Karpas-422 (cell line): ENCODE measurements around the gene CHD1L. TPM values are rescaled to one million over a fixed set of nuclear protein-coding genes. Genes with fewer than 3 reads are reported as not detected.

ENCODE experiments used
- DNase-seq: peaks from one replicate; pipeline ENCODE4 v3.0.0-alpha.2; 2015
- H2AFZ ChIP-seq: fragments of 200-600 bp; sonication (generic); 2 replicates; pipeline ENCODE4 v1.6.1; 2014; ENCODE audit warnings: antibody characterized with exemption, low read length, mixed read lengths
- H3K27ac ChIP-seq: fragments of 200-600 bp; sonication (generic); 2 replicates; pipeline ENCODE4 v1.5.1; 2014; ENCODE audit warnings: mild to moderate bottlenecking, low read length, moderate library complexity
- H3K27me3 ChIP-seq: fragments of 200-600 bp; sonication (generic); 2 replicates; pipeline ENCODE4 v1.6.1; 2014; ENCODE audit warnings: low read length, mixed read lengths
- H3K36me3 ChIP-seq: fragments of 200-600 bp; sonication (generic); 2 replicates; pipeline ENCODE4 v1.6.1; 2014; ENCODE audit warnings: low read length, mixed read lengths; ENCODE audit not compliant: insufficient read depth
- H3K4me1 ChIP-seq: fragments of 200-600 bp; sonication (generic); 2 replicates; pipeline ENCODE4 v1.6.1; 2014; ENCODE audit warnings: mild to moderate bottlenecking, low read length, mixed read lengths
- H3K4me2 ChIP-seq: fragments of 200-600 bp; sonication (generic); 2 replicates; pipeline ENCODE4 v1.6.1; 2014; ENCODE audit warnings: low read length, low read depth, mild to moderate bottlenecking; ENCODE audit not compliant: poor library complexity, severe bottlenecking
- H3K4me3 ChIP-seq: fragments of 200-600 bp; sonication (generic); 2 replicates; pipeline ENCODE4 v1.5.1; 2014; ENCODE audit warnings: mild to moderate bottlenecking, antibody characterized with exemption, low read length, mixed read lengths
- H3K79me2 ChIP-seq: fragments of 200-600 bp; sonication (generic); 2 replicates; pipeline ENCODE4 v1.6.1; 2014; ENCODE audit warnings: mild to moderate bottlenecking, low read length, mixed read lengths
- H3K9ac ChIP-seq: fragments of 200-600 bp; sonication (generic); 2 replicates; pipeline ENCODE4 v1.6.0; 2014; ENCODE audit warnings: low read length
- H3K9me2 ChIP-seq: fragments of 200-600 bp; sonication (generic), shearing (Covaris generic); replicated peaks from 2 replicates; pipeline ENCODE4 v1.6.0; 2014; ENCODE audit warnings: mild to moderate bottlenecking, low read length, moderate library complexity; ENCODE audit not compliant: insufficient read depth
- H3K9me3 ChIP-seq: fragments of 300-700, 200-600 bp; sonication (generic); 2 replicates; pipeline ENCODE4 v1.6.1; 2014; ENCODE audit warnings: low read length, mixed read lengths
- H4K20me1 ChIP-seq: fragments of 200-600 bp; sonication (generic); 2 replicates; pipeline ENCODE4 v1.6.1; 2014; ENCODE audit warnings: mild to moderate bottlenecking, antibody characterized with exemption, low read length, low read depth; ENCODE audit not compliant: insufficient read depth
- total RNA-seq: library from RNA; depleted of rRNA; stranded (reverse); fragments of >200 nt; shearing (Covaris generic); gene quantifications from 2 replicates; pipeline ENCODE4 v1.2.3, GENCODE V29; 2014; ENCODE audit warnings: low replicate concordance

CHD1L gene
- total RNA-seq, 1 experiment from 2014 or later = 40.1 TPM

GRCh38 chr1:147245129-147245528, 2.6 kb downstream of the CHD1L start:
- Histone ChIP-seq H4K20me1 (peaks cover 5% of the 10 kb centered on the region; the same call in 1 of the 2 replicates), H3K4me2 (peak overlapping the region; percentile 87), H3K9me3 (no peaks in the 10 kb centered on the region), H2AFZ (no peak overlapping the region), H3K4me3 (peak overlapping the region; percentile 79; the same call in 1 of the 2 replicates), H3K27me3 (no peaks in the 10 kb centered on the region), H3K9ac (no peak overlapping the region), H3K79me2 (peaks cover 72% of the 10 kb centered on the region), H3K36me3 (peaks cover 14% of the 10 kb centered on the region), H3K27ac (no peak overlapping the region), H3K4me1 (peaks cover 41% of the 10 kb centered on the region), H3K9me2 (no peaks in the 10 kb centered on the region)
- no peak for DNase-seq

- Histone ChIP-seq H3K9ac (no peak overlapping the region), H3K4me3 (no peak overlapping the region), H3K79me2 (peaks cover 77% of the 10 kb centered on the region), H3K27ac (no peak overlapping the region), H3K4me1 (peaks cover 41% of the 10 kb centered on the region), H3K9me3 (no peaks in the 10 kb centered on the region), H3K9me2 (no peaks in the 10 kb centered on the region), H3K27me3 (no peaks in the 10 kb centered on the region), H4K20me1 (peaks cover 8% of the 10 kb centered on the region; the same call in 1 of the 2 replicates), H3K36me3 (peaks cover 14% of the 10 kb centered on the region), H2AFZ (no peak overlapping the region), H3K4me2 (peak overlapping the region; percentile 87)
- DNase-seq = no peak
Observed at GRCh38 chr1:147245586-147246021, 3.1 kb downstream of the CHD1L start.

- Histone ChIP-seq H3K4me3 (no peak overlapping the region), H3K9me2 (no peaks in the 10 kb centered on the region), H3K79me2 (peaks cover 82% of the 10 kb centered on the region), H2AFZ (no peak overlapping the region), H3K9ac (no peak overlapping the region), H4K20me1 (peaks cover 8% of the 10 kb centered on the region; the same call in 1 of the 2 replicates), H3K4me2 (peak overlapping the region; percentile 17), H3K9me3 (no peaks in the 10 kb centered on the region), H3K27me3 (no peaks in the 10 kb centered on the region), H3K27ac (no peak overlapping the region), H3K4me1 (peaks cover 41% of the 10 kb centered on the region), H3K36me3 (peaks cover 14% of the 10 kb centered on the region)
- no peak for DNase-seq
Observed at GRCh38 chr1:147246044-147246690, 3.7 kb downstream of the CHD1L start.

- Histone ChIP-seq H3K27ac (no peak overlapping the region), H3K4me1 (peaks cover 35% of the 10 kb centered on the region), H3K4me2 (peak overlapping the region; percentile 17), H3K79me2 (peaks cover 91% of the 10 kb centered on the region), H3K27me3 (no peaks in the 10 kb centered on the region), H3K9ac (no peak overlapping the region), H3K9me2 (no peaks in the 10 kb centered on the region), H4K20me1 (peaks cover 9% of the 10 kb centered on the region; the same call in 1 of the 2 replicates), H2AFZ (no peak overlapping the region), H3K4me3 (no peak overlapping the region), H3K36me3 (peaks cover 16% of the 10 kb centered on the region), H3K9me3 (no peaks in the 10 kb centered on the region)
- peak; percentile 67 for DNase-seq
Observed at GRCh38 chr1:147246910-147247655, 4.6 kb downstream of the CHD1L start.

- Histone ChIP-seq H3K36me3 (peaks cover 22% of the 10 kb centered on the region), H3K79me2 (peaks cover 98% of the 10 kb centered on the region), H3K27me3 (no peaks in the 10 kb centered on the region), H3K27ac (no peak overlapping the region), H3K9ac (no peak overlapping the region), H3K4me2 (peak overlapping the region; percentile 17), H3K4me3 (no peak overlapping the region), H2AFZ (no peak overlapping the region), H4K20me1 (peaks cover 15% of the 10 kb centered on the region; the same call in 1 of the 2 replicates), H3K9me3 (no peaks in the 10 kb centered on the region), H3K9me2 (no peaks in the 10 kb centered on the region), H3K4me1 (peaks cover 32% of the 10 kb centered on the region)
- no peak for DNase-seq
Observed at GRCh38 chr1:147247656-147248238, 5.3 kb downstream of the CHD1L start.

- no peak overlapping the region for H2AFZ ChIP-seq
- peaks cover 15% of the 10 kb centered on the region; the same call in 1 of the 2 replicates for H4K20me1 ChIP-seq
- H3K4me2 ChIP-seq = no peak overlapping the region
- peaks cover 34% of the 10 kb centered on the region for H3K36me3 ChIP-seq
- H3K27me3 ChIP-seq = no peaks in the 10 kb centered on the region
- H3K4me1 ChIP-seq = peaks cover under 1% of the 10 kb centered on the region
- H3K27ac ChIP-seq = no peak overlapping the region
- H3K79me2 ChIP-seq = peaks cover 100% of the 10 kb centered on the region
- no peak for DNase-seq
- H3K9ac ChIP-seq = no peak overlapping the region
- H3K4me3 ChIP-seq = no peak overlapping the region
- H3K9me2 ChIP-seq = no peaks in the 10 kb centered on the region
- H3K9me3 ChIP-seq = no peaks in the 10 kb centered on the region
Observed at GRCh38 chr1:147252540-147252939, 10.1 kb downstream of the CHD1L start.

GRCh38 chr1:147260956-147261355, 18.5 kb downstream of the CHD1L start:
- H3K36me3 ChIP-seq = peaks cover 54% of the 10 kb centered on the region
- H3K4me3 ChIP-seq = no peak overlapping the region
- H4K20me1 ChIP-seq = no peaks in the 10 kb centered on the region
- no peak for DNase-seq
- no peaks in the 10 kb centered on the region for H3K9me2 ChIP-seq
- H3K4me1 ChIP-seq = no peaks in the 10 kb centered on the region
- no peaks in the 10 kb centered on the region for H3K9me3 ChIP-seq
- no peak overlapping the region for H2AFZ ChIP-seq
- no peak overlapping the region for H3K27ac ChIP-seq
- H3K9ac ChIP-seq = no peak overlapping the region
- H3K79me2 ChIP-seq = peaks cover 51% of the 10 kb centered on the region
- no peaks in the 10 kb centered on the region for H3K27me3 ChIP-seq
- no peak overlapping the region for H3K4me2 ChIP-seq

DNA sequence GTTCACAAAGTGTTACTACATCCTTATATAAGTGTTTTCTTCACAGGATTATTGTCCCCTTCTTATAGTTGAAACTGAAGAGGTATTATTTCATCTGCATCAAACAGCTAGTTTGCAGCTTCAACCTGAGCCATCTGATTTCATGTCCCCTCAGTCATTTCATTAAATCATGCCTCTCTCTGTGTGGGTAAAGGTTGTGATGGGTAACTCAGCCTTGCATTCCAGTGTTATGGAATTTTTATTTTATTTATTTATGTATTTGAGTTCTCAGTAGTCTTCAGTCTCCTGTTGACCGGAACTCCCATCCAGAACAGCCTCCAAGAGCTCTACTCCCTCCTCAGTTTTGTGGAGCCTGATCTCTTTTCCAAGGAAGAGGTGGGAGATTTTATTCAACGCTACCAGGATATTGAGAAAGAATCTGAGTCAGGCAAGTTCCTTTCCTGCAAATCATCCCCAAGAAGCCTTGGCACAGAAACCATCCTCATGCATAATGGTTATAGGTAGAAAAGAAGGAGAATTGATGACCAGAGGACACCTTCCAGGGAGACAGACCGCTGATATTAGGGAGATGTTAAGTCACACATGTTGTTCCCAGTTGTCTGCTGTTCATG, 21.8 kb downstream of the CHD1L start:
- Histone ChIP-seq H3K4me1 (no peaks in the 10 kb centered on the region), H3K9me2 (no peaks in the 10 kb centered on the region)

More for the DNA sequence above, 21.8 kb downstream of the CHD1L start:
- no peaks in the 10 kb centered on the region for H4K20me1 ChIP-seq
- no peak overlapping the region for H3K4me2 ChIP-seq
- H3K36me3 ChIP-seq = peaks cover 55% of the 10 kb centered on the region; the same call in 1 of the 2 replicates
- H3K79me2 ChIP-seq = peaks cover 20% of the 10 kb centered on the region
- H3K4me3 ChIP-seq = no peak overlapping the region
- no peak overlapping the region for H2AFZ ChIP-seq
- no peaks in the 10 kb centered on the region for H3K9me3 ChIP-seq
- no peak overlapping the region for H3K27ac ChIP-seq
- no peak for DNase-seq
- no peak overlapping the region for H3K9ac ChIP-seq
- no peaks in the 10 kb centered on the region for H3K27me3 ChIP-seq
